ENCODE data around the gene SMIM22.

DNA sequence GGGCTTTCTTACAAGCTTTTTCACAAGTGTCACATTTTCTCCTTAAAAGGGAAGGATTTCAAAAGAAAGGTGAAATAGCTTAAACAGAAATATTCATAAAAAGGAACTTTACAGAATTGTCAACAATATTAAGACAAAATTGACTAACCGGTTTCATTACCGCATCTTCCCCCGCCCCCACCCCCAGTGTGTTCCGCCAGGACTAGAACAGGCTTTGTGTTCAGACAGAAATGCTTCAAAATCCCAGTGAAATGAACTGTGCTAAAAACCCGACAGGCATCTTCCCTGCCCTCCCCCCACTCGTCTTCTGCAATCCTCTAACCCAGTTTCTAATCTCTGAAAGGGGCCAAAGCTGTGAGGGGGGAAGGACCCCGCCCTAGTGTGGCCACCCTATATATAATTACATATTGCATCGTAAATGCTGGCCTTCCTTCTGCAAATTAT lies 8.3 kb downstream of the SMIM22 start:
- TF ChIP-seq, protein P1, sequence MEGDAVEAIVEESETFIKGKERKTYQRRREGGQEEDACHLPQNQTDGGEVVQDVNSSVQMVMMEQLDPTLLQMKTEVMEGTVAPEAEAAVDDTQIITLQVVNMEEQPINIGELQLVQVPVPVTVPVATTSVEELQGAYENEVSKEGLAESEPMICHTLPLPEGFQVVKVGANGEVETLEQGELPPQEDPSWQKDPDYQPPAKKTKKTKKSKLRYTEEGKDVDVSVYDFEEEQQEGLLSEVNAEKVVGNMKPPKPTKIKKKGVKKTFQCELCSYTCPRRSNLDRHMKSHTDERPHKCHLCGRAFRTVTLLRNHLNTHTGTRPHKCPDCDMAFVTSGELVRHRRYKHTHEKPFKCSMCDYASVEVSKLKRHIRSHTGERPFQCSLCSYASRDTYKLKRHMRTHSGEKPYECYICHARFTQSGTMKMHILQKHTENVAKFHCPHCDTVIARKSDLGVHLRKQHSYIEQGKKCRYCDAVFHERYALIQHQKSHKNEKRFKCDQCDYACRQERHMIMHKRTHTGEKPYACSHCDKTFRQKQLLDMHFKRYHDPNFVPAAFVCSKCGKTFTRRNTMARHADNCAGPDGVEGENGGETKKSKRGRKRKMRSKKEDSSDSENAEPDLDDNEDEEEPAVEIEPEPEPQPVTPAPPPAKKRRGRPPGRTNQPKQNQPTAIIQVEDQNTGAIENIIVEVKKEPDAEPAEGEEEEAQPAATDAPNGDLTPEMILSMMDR (IDR thresholded peaks at IDR 0.05) = no peak
- TF ChIP-seq POLR2A (IDR thresholded peaks at IDR 0.05) = no peak
